Measurements from ENCODE around the gene SCIN.

The SCIN gene

DNA sequence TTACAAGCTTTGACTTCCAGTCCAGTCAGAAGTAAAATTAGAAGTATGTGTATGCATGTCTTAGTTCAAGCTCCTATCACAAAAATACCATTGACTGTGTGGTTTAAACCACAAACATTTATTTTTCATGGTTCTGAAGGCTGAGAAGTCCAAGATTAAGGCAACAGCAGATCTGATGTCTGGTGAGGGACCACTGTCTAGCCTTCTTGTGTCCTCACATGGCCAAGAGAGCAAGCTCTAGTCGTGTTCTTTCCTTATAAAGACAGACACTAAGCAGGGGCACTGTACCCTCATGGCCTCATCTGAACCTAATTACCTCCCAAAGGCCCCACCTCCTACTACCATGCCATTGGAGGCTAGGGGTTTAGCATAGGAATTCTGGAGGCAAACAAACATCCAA lies 75.6 kb downstream of the SCIN start:
- H3K27me3 ChIP-seq, result no peaks in the 10 kb centered on the region
- no peak overlapping the region for H3K27ac ChIP-seq
- no peaks in the 10 kb centered on the region for H3K4me1 ChIP-seq (ENCODE audit: control insufficient read depth in 1 of 2, insufficient read depth in 1 of 2, low read depth in 1 of 2, low read length in 1 of 2)
- H3K4me3 ChIP-seq (ENCODE audit: low read depth in 1 of 2, low read length in 1 of 2), result no peak overlapping the region
- H3K36me3 ChIP-seq, result no peaks in the 10 kb centered on the region
- TF ChIP-seq, protein P1, sequence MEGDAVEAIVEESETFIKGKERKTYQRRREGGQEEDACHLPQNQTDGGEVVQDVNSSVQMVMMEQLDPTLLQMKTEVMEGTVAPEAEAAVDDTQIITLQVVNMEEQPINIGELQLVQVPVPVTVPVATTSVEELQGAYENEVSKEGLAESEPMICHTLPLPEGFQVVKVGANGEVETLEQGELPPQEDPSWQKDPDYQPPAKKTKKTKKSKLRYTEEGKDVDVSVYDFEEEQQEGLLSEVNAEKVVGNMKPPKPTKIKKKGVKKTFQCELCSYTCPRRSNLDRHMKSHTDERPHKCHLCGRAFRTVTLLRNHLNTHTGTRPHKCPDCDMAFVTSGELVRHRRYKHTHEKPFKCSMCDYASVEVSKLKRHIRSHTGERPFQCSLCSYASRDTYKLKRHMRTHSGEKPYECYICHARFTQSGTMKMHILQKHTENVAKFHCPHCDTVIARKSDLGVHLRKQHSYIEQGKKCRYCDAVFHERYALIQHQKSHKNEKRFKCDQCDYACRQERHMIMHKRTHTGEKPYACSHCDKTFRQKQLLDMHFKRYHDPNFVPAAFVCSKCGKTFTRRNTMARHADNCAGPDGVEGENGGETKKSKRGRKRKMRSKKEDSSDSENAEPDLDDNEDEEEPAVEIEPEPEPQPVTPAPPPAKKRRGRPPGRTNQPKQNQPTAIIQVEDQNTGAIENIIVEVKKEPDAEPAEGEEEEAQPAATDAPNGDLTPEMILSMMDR (IDR thresholded peaks at IDR 0.05), result no peak
- no peaks in the 10 kb centered on the region for H3K9me3 ChIP-seq

DNA sequence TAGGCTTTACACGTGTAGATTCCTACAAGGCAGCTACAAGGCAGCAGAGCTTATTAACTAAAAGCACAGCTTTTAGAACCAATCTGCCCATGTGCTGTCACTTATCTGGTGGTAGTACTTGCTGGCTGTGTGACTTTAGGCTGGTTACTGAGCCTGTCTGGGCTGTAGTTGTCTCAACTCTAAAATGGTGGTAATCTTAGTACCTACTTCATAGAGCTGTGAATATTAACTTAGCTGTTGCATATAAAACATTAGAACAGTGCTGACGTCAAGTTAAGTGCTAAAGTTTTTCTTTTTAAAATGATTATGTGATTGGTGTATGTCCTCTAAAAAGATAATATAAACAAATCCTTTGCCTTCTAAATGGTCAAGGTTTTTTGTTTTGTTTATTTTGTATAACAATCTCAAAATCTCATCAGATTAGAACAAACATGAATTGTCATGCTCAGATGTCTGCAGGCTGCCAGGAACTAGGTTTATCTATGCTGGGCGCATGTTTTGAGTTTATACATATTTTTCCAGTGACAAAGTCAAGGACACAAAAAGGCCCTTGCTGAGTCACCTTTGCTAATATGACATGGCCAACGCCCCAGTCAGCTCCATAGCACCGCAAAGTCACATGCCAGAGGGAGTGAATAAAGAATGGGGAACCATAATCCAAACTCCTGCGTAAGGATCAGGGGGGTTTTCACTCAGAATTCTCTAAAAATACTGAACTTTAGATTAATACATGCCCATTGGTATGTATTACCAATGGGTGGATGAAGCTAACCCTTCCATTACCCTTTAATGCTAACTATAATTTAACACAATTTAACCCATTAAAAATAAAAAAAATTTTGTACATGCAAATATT lies 77.1 kb downstream of the SCIN start:
- no peaks in the 10 kb centered on the region for H3K4me1 ChIP-seq (ENCODE audit: control insufficient read depth in 1 of 2, insufficient read depth in 1 of 2, low read depth in 1 of 2, low read length in 1 of 2)
- H3K36me3 ChIP-seq, result no peaks in the 10 kb centered on the region
- no peaks in the 10 kb centered on the region for H3K27me3 ChIP-seq
- no peak overlapping the region for H3K4me3 ChIP-seq (ENCODE audit: low read depth in 1 of 2, low read length in 1 of 2)
- TF ChIP-seq, protein P1 (IDR thresholded peaks at IDR 0.05), result no peak
- no peaks in the 10 kb centered on the region for H3K9me3 ChIP-seq
- H3K27ac ChIP-seq, result no peak overlapping the region

- Histone ChIP-seq H3K36me3 (no peaks in the 10 kb centered on the region), H3K4me3 (ENCODE audit: low read depth in 1 of 2, low read length in 1 of 2) (no peak overlapping the region), H3K27ac (no peak overlapping the region), H3K27me3 (no peaks in the 10 kb centered on the region), H3K9me3 (no peaks in the 10 kb centered on the region), H3K4me1 (ENCODE audit: control insufficient read depth in 1 of 2, insufficient read depth in 1 of 2, low read depth in 1 of 2, low read length in 1 of 2) (no peaks in the 10 kb centered on the region)
- TF ChIP-seq, protein P1 (IDR thresholded peaks at IDR 0.05), result no peak
Observed at GRCh38 chr7:12648704-12649261, 78.3 kb downstream of the SCIN start.

- Histone ChIP-seq H3K4me3 (ENCODE audit: low read depth in 1 of 2, low read length in 1 of 2) (no peak overlapping the region), H3K36me3 (no peaks in the 10 kb centered on the region), H3K27ac (no peak overlapping the region), H3K27me3 (no peaks in the 10 kb centered on the region), H3K4me1 (ENCODE audit: control insufficient read depth in 1 of 2, insufficient read depth in 1 of 2, low read depth in 1 of 2, low read length in 1 of 2) (no peaks in the 10 kb centered on the region), H3K9me3 (no peaks in the 10 kb centered on the region)
- TF ChIP-seq, protein P1 (IDR thresholded peaks at IDR 0.05), result no peak
Observed at GRCh38 chr7:12649348-12649747, 78.8 kb downstream of the SCIN start.

GRCh38 chr7:12650080-12650479 lies 79.6 kb downstream of the SCIN start:
- H3K4me1 ChIP-seq (ENCODE audit: control insufficient read depth in 1 of 2, insufficient read depth in 1 of 2, low read depth in 1 of 2, low read length in 1 of 2), result no peaks in the 10 kb centered on the region
- TF ChIP-seq, protein P1 (IDR thresholded peaks at IDR 0.05), result no peak

More at GRCh38 chr7:12650080-12650479, 79.6 kb downstream of the SCIN start:
- Histone ChIP-seq H3K27ac (no peak overlapping the region), H3K9me3 (no peaks in the 10 kb centered on the region), H3K27me3 (no peaks in the 10 kb centered on the region), H3K4me3 (ENCODE audit: low read depth in 1 of 2, low read length in 1 of 2) (no peak overlapping the region), H3K36me3 (no peaks in the 10 kb centered on the region)

Measured in neutrophil (primary cell).